Measurements from ENCODE around the gene MAN2A1.

The MAN2A1 gene

DNA sequence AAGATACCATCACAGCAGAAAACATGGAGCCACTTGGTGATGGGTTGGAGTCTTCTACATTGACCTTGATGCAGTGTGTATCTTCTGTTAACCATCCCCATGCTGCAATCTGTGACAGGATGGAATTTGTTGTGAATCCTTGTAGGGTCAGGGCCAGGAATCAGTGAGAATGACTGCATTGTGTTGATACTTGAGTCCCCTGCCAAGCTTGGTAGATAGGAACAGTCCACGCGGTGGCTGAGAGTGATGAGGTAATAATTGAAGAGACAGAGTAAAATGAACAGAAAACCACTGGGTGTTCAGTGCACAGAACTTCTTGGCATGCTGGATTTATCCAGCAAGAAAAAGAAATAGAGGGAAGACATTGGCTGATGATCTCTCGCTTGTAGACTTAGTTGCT, 217.5 kb downstream of the MAN2A1 start:
- H2AFZ ChIP-seq (ENCODE audit: low read length), result no peak overlapping the region
- no peaks in the 10 kb centered on the region for H3K9me3 ChIP-seq (ENCODE audit: low read length)
- no peak overlapping the region for H3K27ac ChIP-seq (ENCODE audit: low read depth, low read length, poor library complexity, severe bottlenecking)
- H3K4me2 ChIP-seq (ENCODE audit: low read length), result no peak overlapping the region
- H3K4me3 ChIP-seq (ENCODE audit: low read depth, low read length, poor library complexity, severe bottlenecking), result no peak overlapping the region
- no peaks in the 10 kb centered on the region for H3K27me3 ChIP-seq (ENCODE audit: insufficient read depth, low read length)
- no peaks in the 10 kb centered on the region for H3K79me2 ChIP-seq (ENCODE audit: insufficient read depth, low read length)
- H3F3A ChIP-seq (ENCODE audit: insufficient read depth, low read length), result no peaks in the 10 kb centered on the region
- no peaks in the 10 kb centered on the region for H4K20me1 ChIP-seq (ENCODE audit: insufficient read depth, low read length)
- TF ChIP-seq, protein P1, sequence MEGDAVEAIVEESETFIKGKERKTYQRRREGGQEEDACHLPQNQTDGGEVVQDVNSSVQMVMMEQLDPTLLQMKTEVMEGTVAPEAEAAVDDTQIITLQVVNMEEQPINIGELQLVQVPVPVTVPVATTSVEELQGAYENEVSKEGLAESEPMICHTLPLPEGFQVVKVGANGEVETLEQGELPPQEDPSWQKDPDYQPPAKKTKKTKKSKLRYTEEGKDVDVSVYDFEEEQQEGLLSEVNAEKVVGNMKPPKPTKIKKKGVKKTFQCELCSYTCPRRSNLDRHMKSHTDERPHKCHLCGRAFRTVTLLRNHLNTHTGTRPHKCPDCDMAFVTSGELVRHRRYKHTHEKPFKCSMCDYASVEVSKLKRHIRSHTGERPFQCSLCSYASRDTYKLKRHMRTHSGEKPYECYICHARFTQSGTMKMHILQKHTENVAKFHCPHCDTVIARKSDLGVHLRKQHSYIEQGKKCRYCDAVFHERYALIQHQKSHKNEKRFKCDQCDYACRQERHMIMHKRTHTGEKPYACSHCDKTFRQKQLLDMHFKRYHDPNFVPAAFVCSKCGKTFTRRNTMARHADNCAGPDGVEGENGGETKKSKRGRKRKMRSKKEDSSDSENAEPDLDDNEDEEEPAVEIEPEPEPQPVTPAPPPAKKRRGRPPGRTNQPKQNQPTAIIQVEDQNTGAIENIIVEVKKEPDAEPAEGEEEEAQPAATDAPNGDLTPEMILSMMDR (IDR thresholded peaks at IDR 0.05; ENCODE audit: low read length), result no peak
- TF ChIP-seq EZH2 (IDR thresholded peaks at IDR 0.05; ENCODE audit: borderline replicate concordance, low read length), result no peak
- H3K36me3 ChIP-seq (ENCODE audit: insufficient read depth, low read length), result no peaks in the 10 kb centered on the region
- no peak overlapping the region for H3K9ac ChIP-seq (ENCODE audit: low read length)
- H3K4me1 ChIP-seq (ENCODE audit: insufficient read depth, low read length, severe bottlenecking), result peaks cover 16% of the 10 kb centered on the region
- H3K9me2 ChIP-seq (ENCODE audit: low read depth, low read length), result no peaks in the 10 kb centered on the region

DNA sequence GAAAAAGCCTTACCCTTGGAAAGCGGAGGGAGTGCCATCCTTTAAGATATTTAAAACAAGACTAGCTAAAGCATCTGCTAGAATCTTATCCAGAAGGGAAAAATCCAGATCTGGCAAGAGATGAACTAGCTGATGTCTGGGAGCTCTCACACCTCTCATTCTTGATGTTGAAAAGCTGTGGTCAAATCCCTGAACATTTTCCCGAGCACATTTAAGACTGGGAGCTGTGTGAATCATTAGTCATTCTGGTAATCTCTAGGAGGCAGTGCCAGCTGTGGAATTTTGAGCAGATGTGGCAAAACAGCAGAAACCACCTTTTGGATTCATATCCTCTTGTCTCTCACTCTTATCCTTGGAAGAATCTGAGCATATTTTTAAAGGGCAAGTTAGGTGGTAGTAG, 218.0 kb downstream of the MAN2A1 start:
- TF ChIP-seq, protein P1 (IDR thresholded peaks at IDR 0.05; ENCODE audit: low read length), result no peak
- no peak for TF ChIP-seq EZH2 (IDR thresholded peaks at IDR 0.05; ENCODE audit: borderline replicate concordance, low read length)
- H3K9ac ChIP-seq (ENCODE audit: low read length), result no peak overlapping the region
- peaks cover 21% of the 10 kb centered on the region for H3K4me1 ChIP-seq (ENCODE audit: insufficient read depth, low read length, severe bottlenecking)
- H3K9me2 ChIP-seq (ENCODE audit: low read depth, low read length), result no peaks in the 10 kb centered on the region
- H4K20me1 ChIP-seq (ENCODE audit: insufficient read depth, low read length), result no peaks in the 10 kb centered on the region
- H3K4me3 ChIP-seq (ENCODE audit: low read depth, low read length, poor library complexity, severe bottlenecking), result no peak overlapping the region
- H3K9me3 ChIP-seq (ENCODE audit: low read length), result no peaks in the 10 kb centered on the region
- H3F3A ChIP-seq (ENCODE audit: insufficient read depth, low read length), result no peaks in the 10 kb centered on the region
- no peaks in the 10 kb centered on the region for H3K36me3 ChIP-seq (ENCODE audit: insufficient read depth, low read length)
- no peak overlapping the region for H3K4me2 ChIP-seq (ENCODE audit: low read length)
- H3K79me2 ChIP-seq (ENCODE audit: insufficient read depth, low read length), result no peaks in the 10 kb centered on the region
- H3K27ac ChIP-seq (ENCODE audit: low read depth, low read length, poor library complexity, severe bottlenecking), result no peak overlapping the region
- no peaks in the 10 kb centered on the region for H3K27me3 ChIP-seq (ENCODE audit: insufficient read depth, low read length)
- no peak overlapping the region for H2AFZ ChIP-seq (ENCODE audit: low read length)

DNA sequence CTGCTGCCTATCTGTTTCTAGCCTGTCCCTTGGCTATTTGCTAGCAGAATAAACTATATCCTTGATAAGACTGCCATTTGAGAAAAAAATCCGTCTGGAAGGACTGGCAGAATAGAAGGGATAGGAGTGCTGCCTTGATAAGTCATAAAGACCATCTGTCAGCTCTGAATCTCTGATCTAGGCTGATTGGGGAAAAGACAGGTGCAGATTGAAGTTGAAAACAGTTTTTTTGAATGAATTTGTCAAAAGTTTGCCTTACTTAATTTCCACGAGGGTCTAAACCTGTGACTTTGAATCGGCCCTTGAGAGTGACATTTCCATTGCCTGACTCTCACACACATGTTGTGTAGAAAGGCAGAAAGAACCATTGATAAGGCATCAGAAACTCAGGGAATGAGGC, 218.6 kb downstream of the MAN2A1 start:
- Histone ChIP-seq H3K9me3 (ENCODE audit: low read length) (no peaks in the 10 kb centered on the region), H3K9me2 (ENCODE audit: low read depth, low read length) (no peaks in the 10 kb centered on the region), H3F3A (ENCODE audit: insufficient read depth, low read length) (no peaks in the 10 kb centered on the region), H3K27me3 (ENCODE audit: insufficient read depth, low read length) (no peaks in the 10 kb centered on the region), H3K4me1 (ENCODE audit: insufficient read depth, low read length, severe bottlenecking) (peaks cover 23% of the 10 kb centered on the region), H3K79me2 (ENCODE audit: insufficient read depth, low read length) (no peaks in the 10 kb centered on the region), H3K27ac (ENCODE audit: low read depth, low read length, poor library complexity, severe bottlenecking) (no peak overlapping the region), H2AFZ (ENCODE audit: low read length) (no peak overlapping the region), H3K4me3 (ENCODE audit: low read depth, low read length, poor library complexity, severe bottlenecking) (no peak overlapping the region), H4K20me1 (ENCODE audit: insufficient read depth, low read length) (no peaks in the 10 kb centered on the region), H3K9ac (ENCODE audit: low read length) (no peak overlapping the region), H3K4me2 (ENCODE audit: low read length) (no peak overlapping the region), H3K36me3 (ENCODE audit: insufficient read depth, low read length) (no peaks in the 10 kb centered on the region)
- TF ChIP-seq, protein P1 (IDR thresholded peaks at IDR 0.05; ENCODE audit: low read length), result no peak
- TF ChIP-seq EZH2 (IDR thresholded peaks at IDR 0.05; ENCODE audit: borderline replicate concordance, low read length), result no peak
